HG03460 (cell line): ENCODE measurements around the gene CACHD1.

Experiments used
- ATAC-seq: cut with Tn5 transposase; IDR thresholded peaks from one replicate; pipeline ENCODE4 v1.9.1; 2021; ENCODE audit not compliant: unreplicated experiment

CACHD1 gene

GRCh38 chr1:64545118-64545843 lies 75.4 kb downstream of the CACHD1 start:
- ATAC-seq, result no peak

- no peak for ATAC-seq
Observed at GRCh38 chr1:64546013-64546412, 76.1 kb downstream of the CACHD1 start.

- ATAC-seq, result no peak
Observed at GRCh38 chr1:64549464-64550239, 79.7 kb downstream of the CACHD1 start.

- ATAC-seq, result no peak
Observed at GRCh38 chr1:64550510-64550909, 80.6 kb downstream of the CACHD1 start.

GRCh38 chr1:64550946-64551605 lies 81.1 kb downstream of the CACHD1 start:
- ATAC-seq, result no peak

- ATAC-seq, result no peak
Observed at GRCh38 chr1:64553285-64553684, 83.4 kb downstream of the CACHD1 start.

- ATAC-seq, result no peak
Observed at GRCh38 chr1:64555947-64556346, 86.0 kb downstream of the CACHD1 start.

- ATAC-seq, result no peak
Observed at GRCh38 chr1:64561993-64562392, 92.1 kb downstream of the CACHD1 start.

- ATAC-seq, result no peak
Observed at GRCh38 chr1:64563958-64564565, 94.1 kb downstream of the CACHD1 start.

GRCh38 chr1:64564891-64565290 lies 95.0 kb downstream of the CACHD1 start:
- no peak for ATAC-seq

- no peak for ATAC-seq
Observed at GRCh38 chr1:64567426-64568170, 97.7 kb downstream of the CACHD1 start.

- ATAC-seq, result no peak
Observed at GRCh38 chr1:64568171-64568450, 98.2 kb downstream of the CACHD1 start.

GRCh38 chr1:64569411-64569810 lies 99.5 kb downstream of the CACHD1 start:
- ATAC-seq, result no peak

GRCh38 chr1:64570267-64570855 lies 100.4 kb downstream of the CACHD1 start:
- no peak for ATAC-seq

- no peak for ATAC-seq
Observed at GRCh38 chr1:64572222-64572900, 102.4 kb downstream of the CACHD1 start.

GRCh38 chr1:64574301-64574700 lies 104.4 kb downstream of the CACHD1 start:
- ATAC-seq, result no peak

GRCh38 chr1:64575881-64576676 lies 106.2 kb downstream of the CACHD1 start:
- ATAC-seq, result no peak

GRCh38 chr1:64578270-64578973 lies 108.5 kb downstream of the CACHD1 start:
- ATAC-seq, result no peak

- ATAC-seq, result no peak
Observed at GRCh38 chr1:64579767-64580166, 109.8 kb downstream of the CACHD1 start.
